Stimulated activated effector memory CD8-positive, alpha-beta T cell treated with anti-CD3 and anti-CD28 coated beads, Interleukin-12 subunit alpha, Interleukin-12 subunit beta, amount 100 ng/mL, for 72 hours (primary cell): ENCODE results near the gene NLGN1.

Experiments
- ATAC-seq: fragments of 150-1000 bp; cut with Tn5 transposase; 2 replicates; pipeline ENCODE4 v1.10.0; 2021
- DNase-seq, 2 donors: peaks; one replicate each; pipeline ENCODE4 v3.0.0; 2021 to 2022; ENCODE audit warnings: low spot score in 2 of 2
- H3K27ac Mint-ChIP-seq: one replicate; pipeline ENCODE4 v1.8.0; 2022; ENCODE audit warnings: mild to moderate bottlenecking, mixed read lengths
- H3K36me3 Mint-ChIP-seq: one replicate; pipeline ENCODE4 v1.8.0; 2022; ENCODE audit warnings: mild to moderate bottlenecking, mixed read lengths
- H3K4me1 Mint-ChIP-seq: one replicate; pipeline ENCODE4 v1.8.0; 2022; ENCODE audit warnings: mixed read lengths
- H3K4me3 Mint-ChIP-seq: one replicate; pipeline ENCODE4 v1.8.0; 2022; ENCODE audit warnings: mild to moderate bottlenecking, mixed read lengths
- H3K9me3 Mint-ChIP-seq: one replicate; pipeline ENCODE4 v1.8.0; 2022; ENCODE audit warnings: mixed read lengths

The NLGN1 gene

GRCh38 chr3:174099724-174100123, 702.2 kb downstream of the NLGN1 start:
- Mint-ChIP-seq H3K4me1 (no peaks in the 10 kb centered on the region), H3K9me3 (peaks cover 11% of the 10 kb centered on the region), H3K27ac (no peak overlapping the region), H3K4me3 (no peak overlapping the region), H3K36me3 (no peaks in the 10 kb centered on the region)
- no peak for ATAC-seq
- no peak for DNase-seq

- peaks cover 15% of the 10 kb centered on the region for H3K9me3 Mint-ChIP-seq
- no peak overlapping the region for H3K27ac Mint-ChIP-seq
- H3K4me3 Mint-ChIP-seq = no peak overlapping the region
- ATAC-seq (no peak), DNase-seq (no peak)
- no peaks in the 10 kb centered on the region for H3K36me3 Mint-ChIP-seq
- H3K4me1 Mint-ChIP-seq = no peaks in the 10 kb centered on the region
Observed at GRCh38 chr3:174100744-174101143, 703.2 kb downstream of the NLGN1 start.

- Mint-ChIP-seq H3K9me3 (peaks cover 15% of the 10 kb centered on the region), H3K27ac (no peak overlapping the region), H3K4me3 (no peak overlapping the region), H3K36me3 (no peaks in the 10 kb centered on the region), H3K4me1 (no peaks in the 10 kb centered on the region)
- DNase-seq (no peak), ATAC-seq (no peak)
Observed at GRCh38 chr3:174101244-174101643, 703.7 kb downstream of the NLGN1 start.

GRCh38 chr3:174102274-174102673, 704.7 kb downstream of the NLGN1 start:
- DNase-seq = no peak

GRCh38 chr3:174102866-174103265, 705.3 kb downstream of the NLGN1 start:
- no peak for DNase-seq
- no peak for ATAC-seq
- Mint-ChIP-seq H3K4me3 (no peak overlapping the region), H3K27ac (no peak overlapping the region), H3K4me1 (no peaks in the 10 kb centered on the region), H3K36me3 (no peaks in the 10 kb centered on the region), H3K9me3 (peaks cover 15% of the 10 kb centered on the region)

More at GRCh38 chr3:174102274-174102673, 704.7 kb downstream of the NLGN1 start:
- Mint-ChIP-seq H3K4me1 (no peaks in the 10 kb centered on the region), H3K9me3 (peaks cover 15% of the 10 kb centered on the region), H3K4me3 (no peak overlapping the region), H3K27ac (no peak overlapping the region), H3K36me3 (no peaks in the 10 kb centered on the region)
- no peak for ATAC-seq

GRCh38 chr3:174110761-174111160, 713.2 kb downstream of the NLGN1 start:
- H3K4me3 Mint-ChIP-seq = no peak overlapping the region
- no peak overlapping the region for H3K27ac Mint-ChIP-seq
- no peak for ATAC-seq
- peaks cover 5% of the 10 kb centered on the region for H3K9me3 Mint-ChIP-seq
- no peak for DNase-seq
- no peaks in the 10 kb centered on the region for H3K36me3 Mint-ChIP-seq
- no peaks in the 10 kb centered on the region for H3K4me1 Mint-ChIP-seq

- DNase-seq = no peak
- H3K36me3 Mint-ChIP-seq = no peaks in the 10 kb centered on the region
- no peak overlapping the region for H3K4me3 Mint-ChIP-seq
- no peaks in the 10 kb centered on the region for H3K4me1 Mint-ChIP-seq
- no peak overlapping the region for H3K27ac Mint-ChIP-seq
- ATAC-seq = no peak
- peaks cover 5% of the 10 kb centered on the region for H3K9me3 Mint-ChIP-seq
Observed at GRCh38 chr3:174111776-174112175, 714.2 kb downstream of the NLGN1 start.

GRCh38 chr3:174116421-174116820, 718.9 kb downstream of the NLGN1 start:
- ATAC-seq = no peak
- H3K4me3 Mint-ChIP-seq = no peak overlapping the region
- H3K9me3 Mint-ChIP-seq = peaks cover 9% of the 10 kb centered on the region
- no peaks in the 10 kb centered on the region for H3K36me3 Mint-ChIP-seq
- no peak for DNase-seq
- no peak overlapping the region for H3K27ac Mint-ChIP-seq
- no peaks in the 10 kb centered on the region for H3K4me1 Mint-ChIP-seq

- no peaks in the 10 kb centered on the region for H3K36me3 Mint-ChIP-seq
- H3K4me3 Mint-ChIP-seq = no peak overlapping the region
Observed at GRCh38 chr3:174120997-174121396, 723.5 kb downstream of the NLGN1 start.

GRCh38 chr3:174122411-174122810, 724.9 kb downstream of the NLGN1 start:
- DNase-seq (no peak), ATAC-seq (no peak)
- H3K36me3 Mint-ChIP-seq = no peaks in the 10 kb centered on the region
- H3K27ac Mint-ChIP-seq = no peak overlapping the region
- H3K4me1 Mint-ChIP-seq = no peaks in the 10 kb centered on the region
- H3K4me3 Mint-ChIP-seq = no peak overlapping the region
- peaks cover 14% of the 10 kb centered on the region for H3K9me3 Mint-ChIP-seq

More at GRCh38 chr3:174120997-174121396, 723.5 kb downstream of the NLGN1 start:
- H3K4me1 Mint-ChIP-seq = no peaks in the 10 kb centered on the region
- no peak overlapping the region for H3K27ac Mint-ChIP-seq
- ATAC-seq (no peak), DNase-seq (no peak)
- peaks cover 14% of the 10 kb centered on the region for H3K9me3 Mint-ChIP-seq

GRCh38 chr3:174125267-174125824, 727.8 kb downstream of the NLGN1 start:
- ATAC-seq (no peak), DNase-seq (no peak)
- Mint-ChIP-seq H3K36me3 (no peaks in the 10 kb centered on the region), H3K27ac (no peak overlapping the region), H3K4me3 (no peak overlapping the region), H3K4me1 (no peaks in the 10 kb centered on the region), H3K9me3 (peaks cover 10% of the 10 kb centered on the region)

- ATAC-seq (no peak), DNase-seq (no peak)
- H3K27ac Mint-ChIP-seq = no peak overlapping the region
- no peak overlapping the region for H3K4me3 Mint-ChIP-seq
- H3K4me1 Mint-ChIP-seq = no peaks in the 10 kb centered on the region
- peaks cover 8% of the 10 kb centered on the region for H3K9me3 Mint-ChIP-seq
- H3K36me3 Mint-ChIP-seq = no peaks in the 10 kb centered on the region
Observed at GRCh38 chr3:174126990-174127758, 729.6 kb downstream of the NLGN1 start.

- Mint-ChIP-seq H3K36me3 (no peaks in the 10 kb centered on the region), H3K4me1 (no peaks in the 10 kb centered on the region), H3K9me3 (peaks cover 9% of the 10 kb centered on the region), H3K4me3 (no peak overlapping the region), H3K27ac (no peak overlapping the region)
- ATAC-seq (no peak), DNase-seq (no peak)
Observed at GRCh38 chr3:174132006-174132405, 734.5 kb downstream of the NLGN1 start.

- no peak for ATAC-seq
- Mint-ChIP-seq H3K36me3 (no peaks in the 10 kb centered on the region), H3K9me3 (peaks cover 9% of the 10 kb centered on the region), H3K4me1 (no peaks in the 10 kb centered on the region), H3K27ac (no peak overlapping the region), H3K4me3 (no peak overlapping the region)
- no peak for DNase-seq
Observed at GRCh38 chr3:174132421-174133042, 735.0 kb downstream of the NLGN1 start.

- Mint-ChIP-seq H3K36me3 (no peaks in the 10 kb centered on the region), H3K27ac (no peak overlapping the region), H3K4me3 (no peak overlapping the region), H3K9me3 (peaks cover 6% of the 10 kb centered on the region), H3K4me1 (no peaks in the 10 kb centered on the region)
- ATAC-seq = no peak
- DNase-seq = no peak
Observed at GRCh38 chr3:174146008-174146407, 748.5 kb downstream of the NLGN1 start.

GRCh38 chr3:174147798-174148197, 750.3 kb downstream of the NLGN1 start:
- H3K4me1 Mint-ChIP-seq = no peaks in the 10 kb centered on the region
- H3K36me3 Mint-ChIP-seq = no peaks in the 10 kb centered on the region
- no peak for ATAC-seq
- no peak overlapping the region for H3K4me3 Mint-ChIP-seq
- H3K27ac Mint-ChIP-seq = no peak overlapping the region
- no peak for DNase-seq
- H3K9me3 Mint-ChIP-seq = peaks cover 6% of the 10 kb centered on the region
